HEK293T (cell line): ENCODE results near the gene NPFF.

Experiments
- ARNT ChIP-seq: fragments of 450-650 bp; IDR thresholded peaks from 2 replicates; pipeline ENCODE4 v1.6.1; 2017; ENCODE audit warnings: mild to moderate bottlenecking
- BHLHE40 ChIP-seq: fragments of 450-650 bp; IDR thresholded peaks from 2 replicates; pipeline ENCODE4 v1.6.1; 2016; ENCODE audit warnings: mild to moderate bottlenecking, moderate library complexity, borderline replicate concordance
- ELF4 ChIP-seq: fragments of 450-650 bp; IDR thresholded peaks from 2 replicates; pipeline ENCODE4 v1.6.1; 2017; ENCODE audit warnings: antibody characterized with exemption
- FOXA1 ChIP-seq: fragments of 450-650 bp; IDR thresholded peaks from 2 replicates; pipeline ENCODE4 v1.6.1; 2016; ENCODE audit warnings: mild to moderate bottlenecking
- FOXM1 ChIP-seq: fragments of 450-650 bp; IDR thresholded peaks from 2 replicates; pipeline ENCODE4 v1.6.1; 2017; ENCODE audit warnings: mild to moderate bottlenecking, borderline replicate concordance
- HDGF ChIP-seq: fragments of 450-650 bp; IDR thresholded peaks from 2 replicates; pipeline ENCODE4 v1.6.1; 2017; ENCODE audit warnings: antibody characterized with exemption, borderline replicate concordance
- PKNOX1 ChIP-seq: fragments of 450-650 bp; IDR thresholded peaks from 2 replicates; pipeline ENCODE4 v1.6.1; 2016
- SUZ12 ChIP-seq: fragments of 450-650 bp; IDR thresholded peaks from 2 replicates; pipeline ENCODE4 v1.6.1; 2016; ENCODE audit warnings: mild to moderate bottlenecking
- TARDBP ChIP-seq: fragments of 450-650 bp; IDR thresholded peaks from 2 replicates; pipeline ENCODE4 v1.6.1; 2016
- ZNF384 ChIP-seq: fragments of 450-650 bp; IDR thresholded peaks from 2 replicates; pipeline ENCODE4 v1.6.1; 2016

GRCh38 chr12:53538209-53538689 lies 31.0 kb upstream of the NPFF start:
- TF ChIP-seq TARDBP: no peak
- TF ChIP-seq BHLHE40: no peak
- TF ChIP-seq FOXM1: no peak
- TF ChIP-seq FOXA1: no peak
- no peak for TF ChIP-seq ZNF384
- TF ChIP-seq ELF4: no peak
- TF ChIP-seq PKNOX1: no peak
- TF ChIP-seq HDGF: no peak
- no peak for TF ChIP-seq ARNT
- no peak for TF ChIP-seq SUZ12
